Islet of Langerhans (tissue), 1 donor: ENCODE results near the gene EPC2.

ENCODE experiments used
- FAIRE-seq: peaks from one replicate; lab custom pipeline; 2011; peaks lifted over from hg19 to GRCh38; lab: Jason Lieb, UNC

The EPC2 gene

GRCh38 chr2:148810081-148810480, 165.5 kb downstream of the EPC2 start:
- FAIRE-seq, result no peak

- no peak for FAIRE-seq
Measured at GRCh38 chr2:148812306-148812705, 167.8 kb downstream of the EPC2 start.

GRCh38 chr2:148813603-148814065, 169.1 kb downstream of the EPC2 start:
- no peak for FAIRE-seq

GRCh38 chr2:148814143-148814859, 169.8 kb downstream of the EPC2 start:
- no peak for FAIRE-seq

- FAIRE-seq, result no peak
Measured at GRCh38 chr2:148814860-148815419, 170.4 kb downstream of the EPC2 start.

- no peak for FAIRE-seq
Measured at GRCh38 chr2:148816176-148816575, 171.6 kb downstream of the EPC2 start.

- no peak for FAIRE-seq
Measured at GRCh38 chr2:148817210-148817708, 172.7 kb downstream of the EPC2 start.

- FAIRE-seq, result no peak
Measured at GRCh38 chr2:148819019-148819585, 174.6 kb downstream of the EPC2 start.

- no peak for FAIRE-seq
Measured at GRCh38 chr2:148824190-148824589, 179.6 kb downstream of the EPC2 start.

GRCh38 chr2:148826791-148827190, 182.2 kb downstream of the EPC2 start:
- no peak for FAIRE-seq

- no peak for FAIRE-seq
Measured at GRCh38 chr2:148828941-148829340, 184.4 kb downstream of the EPC2 start.

- no peak for FAIRE-seq
Measured at GRCh38 chr2:148829618-148830017, 185.1 kb downstream of the EPC2 start.

GRCh38 chr2:148832637-148833036, 188.1 kb downstream of the EPC2 start:
- FAIRE-seq, result no peak
